Measurements from ENCODE around the gene ZNF827. TPM values are rescaled to one million over a fixed set of nuclear protein-coding genes. Genes with fewer than 3 reads are reported as not detected.
A peak's percentile ranks its signal among the peaks of the same experiment; 100 is the strongest.

ZNF827 gene
- total RNA-seq, 1 donor, result 16.3 TPM

GRCh38 chr4:145719752-145720624 lies 218.6 kb downstream of the ZNF827 start:
- H2AFZ ChIP-seq (ENCODE audit: low read length), result peak overlapping the region; percentile 20
- H3K4me1 ChIP-seq (ENCODE audit: insufficient read depth, low read length), result no peaks in the 10 kb centered on the region
- H3K27me3 ChIP-seq (ENCODE audit: insufficient read depth, low read length), result no peaks in the 10 kb centered on the region
- H3K36me3 ChIP-seq (ENCODE audit: insufficient read depth, low read length), result no peaks in the 10 kb centered on the region
- no peaks in the 10 kb centered on the region for H4K20me1 ChIP-seq (ENCODE audit: insufficient read depth, low read length)
- no peak for DNase-seq (ENCODE audit: insufficient read length, low spot score, missing footprints)
- TF ChIP-seq CTCF (IDR thresholded peaks at IDR 0.05; ENCODE audit: extremely low read depth, low read depth, low read length), result no peak
- no peaks in the 10 kb centered on the region for H3K79me2 ChIP-seq (ENCODE audit: insufficient read depth, low read length)
- no peak overlapping the region for H3K4me3 ChIP-seq (ENCODE audit: insufficient read depth, low read length)
- no peak overlapping the region for H3K27ac ChIP-seq (ENCODE audit: low read depth, low read length)
- H3K4me2 ChIP-seq (ENCODE audit: insufficient read depth, low read length), result no peak overlapping the region
- H3K9me3 ChIP-seq (ENCODE audit: low read depth, low read length), result no peaks in the 10 kb centered on the region

GRCh38 chr4:145716661-145717200 lies 221.9 kb downstream of the ZNF827 start:
- no peaks in the 10 kb centered on the region for H3K79me2 ChIP-seq (ENCODE audit: insufficient read depth, low read length)
- H2AFZ ChIP-seq (ENCODE audit: low read length), result no peak overlapping the region
- no peak for DNase-seq (ENCODE audit: insufficient read length, low spot score, missing footprints)
- H3K9me3 ChIP-seq (ENCODE audit: low read depth, low read length), result no peaks in the 10 kb centered on the region
- no peaks in the 10 kb centered on the region for H4K20me1 ChIP-seq (ENCODE audit: insufficient read depth, low read length)
- no peak for TF ChIP-seq CTCF (IDR thresholded peaks at IDR 0.05; ENCODE audit: extremely low read depth, low read depth, low read length)
- H3K4me1 ChIP-seq (ENCODE audit: insufficient read depth, low read length), result no peaks in the 10 kb centered on the region
- no peak overlapping the region for H3K4me2 ChIP-seq (ENCODE audit: insufficient read depth, low read length)
- no peaks in the 10 kb centered on the region for H3K27me3 ChIP-seq (ENCODE audit: insufficient read depth, low read length)
- no peak overlapping the region for H3K27ac ChIP-seq (ENCODE audit: low read depth, low read length)
- H3K4me3 ChIP-seq (ENCODE audit: insufficient read depth, low read length), result no peak overlapping the region
- no peaks in the 10 kb centered on the region for H3K36me3 ChIP-seq (ENCODE audit: insufficient read depth, low read length)

GRCh38 chr4:145716200-145716599 lies 222.4 kb downstream of the ZNF827 start:
- Histone ChIP-seq H4K20me1 (ENCODE audit: insufficient read depth, low read length) (no peaks in the 10 kb centered on the region), H3K36me3 (ENCODE audit: insufficient read depth, low read length) (no peaks in the 10 kb centered on the region), H3K4me3 (ENCODE audit: insufficient read depth, low read length) (no peak overlapping the region), H3K27me3 (ENCODE audit: insufficient read depth, low read length) (no peaks in the 10 kb centered on the region), H3K4me1 (ENCODE audit: insufficient read depth, low read length) (no peaks in the 10 kb centered on the region), H3K79me2 (ENCODE audit: insufficient read depth, low read length) (no peaks in the 10 kb centered on the region), H3K27ac (ENCODE audit: low read depth, low read length) (no peak overlapping the region), H3K9me3 (ENCODE audit: low read depth, low read length) (no peaks in the 10 kb centered on the region), H2AFZ (ENCODE audit: low read length) (no peak overlapping the region), H3K4me2 (ENCODE audit: insufficient read depth, low read length) (no peak overlapping the region)
- DNase-seq (ENCODE audit: insufficient read length, low spot score, missing footprints), result no peak
- TF ChIP-seq CTCF (IDR thresholded peaks at IDR 0.05; ENCODE audit: extremely low read depth, low read depth, low read length), result no peak

- no peak overlapping the region for H3K4me2 ChIP-seq (ENCODE audit: insufficient read depth, low read length)
- no peak for TF ChIP-seq CTCF (IDR thresholded peaks at IDR 0.05; ENCODE audit: extremely low read depth, low read depth, low read length)
- no peak overlapping the region for H3K4me3 ChIP-seq (ENCODE audit: insufficient read depth, low read length)
Observed at GRCh38 chr4:145709843-145710242, 228.8 kb downstream of the ZNF827 start.

More at GRCh38 chr4:145709843-145710242, 228.8 kb downstream of the ZNF827 start:
- H3K79me2 ChIP-seq (ENCODE audit: insufficient read depth, low read length), result no peaks in the 10 kb centered on the region
- H3K36me3 ChIP-seq (ENCODE audit: insufficient read depth, low read length), result no peaks in the 10 kb centered on the region
- peak; percentile 92 for DNase-seq (ENCODE audit: insufficient read length, low spot score, missing footprints)
- H3K27ac ChIP-seq (ENCODE audit: low read depth, low read length), result no peak overlapping the region
- H3K9me3 ChIP-seq (ENCODE audit: low read depth, low read length), result no peaks in the 10 kb centered on the region
- H2AFZ ChIP-seq (ENCODE audit: low read length), result no peak overlapping the region
- H4K20me1 ChIP-seq (ENCODE audit: insufficient read depth, low read length), result no peaks in the 10 kb centered on the region
- H3K27me3 ChIP-seq (ENCODE audit: insufficient read depth, low read length), result no peaks in the 10 kb centered on the region
- H3K4me1 ChIP-seq (ENCODE audit: insufficient read depth, low read length), result peaks cover 8% of the 10 kb centered on the region

Measured in osteoblast (primary cell).